Epithelial cell of proximal tubule (primary cell): ENCODE results near the gene FAM177A1. TPM values are rescaled to one million over a fixed set of nuclear protein-coding genes. Genes with fewer than 3 reads are reported as not detected.

Experiments
- DNase-seq: peaks from one replicate; pipeline ENCODE4 v3.0.0-alpha.2; 2011; ENCODE audit warnings: low read depth
- H3K4me3 ChIP-seq: 2 replicates; pipeline ENCODE4 v1.5.1; 2011; ENCODE audit warnings: low read depth, mild to moderate bottlenecking, low read length
- CTCF ChIP-seq: conservative IDR thresholded peaks from 2 replicates; pipeline ENCODE4 v1.5.1; 2012; ENCODE audit warnings: low read depth, mild to moderate bottlenecking, low read length
- total RNA-seq: library from RNA; depleted of rRNA; stranded (reverse); fragments of >200 nt; gene quantifications from 2 replicates; pipeline ENCODE4 v1.2.3, GENCODE V29; 2015

The FAM177A1 gene
- total RNA-seq, 1 donor from 2014 or later, result 35.9 TPM

DNA sequence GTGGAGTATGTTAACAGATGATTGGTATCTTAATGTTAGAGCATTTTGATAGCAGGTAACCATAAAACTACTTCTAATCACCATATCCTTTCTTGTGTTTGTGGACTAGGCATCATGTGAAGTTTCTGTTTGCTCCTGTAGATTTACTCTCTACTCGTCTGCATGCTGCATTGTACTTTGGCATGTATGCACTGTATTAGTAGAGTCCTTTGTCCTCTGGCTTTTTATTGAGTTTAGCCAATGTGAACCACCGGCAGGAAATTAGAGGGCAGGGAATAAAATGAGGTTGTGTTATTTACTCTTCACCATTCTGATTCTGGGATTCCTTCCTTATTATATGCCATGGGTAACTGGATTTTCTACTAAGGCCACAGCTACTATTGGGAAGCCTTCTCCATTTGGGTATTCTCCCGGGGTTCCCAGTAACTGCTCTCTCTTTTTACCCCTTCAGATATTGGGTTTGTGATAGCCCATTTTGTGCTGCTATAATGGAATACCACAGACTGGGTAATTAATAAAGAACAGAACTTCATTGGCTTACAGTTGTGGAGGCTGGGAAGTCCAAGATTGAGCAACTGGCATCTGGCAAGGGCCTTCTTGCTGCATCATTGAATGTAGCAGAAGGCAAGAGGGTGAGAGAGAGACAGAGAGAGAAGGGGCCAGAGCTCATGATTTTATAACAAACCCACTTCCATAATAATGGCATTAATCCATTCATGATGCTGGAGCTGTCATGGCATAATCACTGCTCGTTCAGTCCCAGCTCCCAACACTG lies 22.4 kb downstream of the FAM177A1 start:
- no peak for DNase-seq
- TF ChIP-seq CTCF, result no peak
- no peak overlapping the region for H3K4me3 ChIP-seq

- DNase-seq, result no peak
- no peak overlapping the region for H3K4me3 ChIP-seq
- no peak for TF ChIP-seq CTCF
Measured at GRCh38 chr14:35072226-35072625, 26.2 kb downstream of the FAM177A1 start.

- DNase-seq, result no peak
- H3K4me3 ChIP-seq, result no peak overlapping the region
- TF ChIP-seq CTCF, result no peak
Measured at GRCh38 chr14:35073486-35073885, 27.4 kb downstream of the FAM177A1 start.

- H3K4me3 ChIP-seq, result no peak overlapping the region
- TF ChIP-seq CTCF, result no peak
- DNase-seq, result no peak
Measured at GRCh38 chr14:35078082-35078481, 32.0 kb downstream of the FAM177A1 start.

- H3K4me3 ChIP-seq, result no peak overlapping the region
- DNase-seq, result no peak
- no peak for TF ChIP-seq CTCF
Measured at GRCh38 chr14:35079742-35080141, 33.7 kb downstream of the FAM177A1 start.

DNA sequence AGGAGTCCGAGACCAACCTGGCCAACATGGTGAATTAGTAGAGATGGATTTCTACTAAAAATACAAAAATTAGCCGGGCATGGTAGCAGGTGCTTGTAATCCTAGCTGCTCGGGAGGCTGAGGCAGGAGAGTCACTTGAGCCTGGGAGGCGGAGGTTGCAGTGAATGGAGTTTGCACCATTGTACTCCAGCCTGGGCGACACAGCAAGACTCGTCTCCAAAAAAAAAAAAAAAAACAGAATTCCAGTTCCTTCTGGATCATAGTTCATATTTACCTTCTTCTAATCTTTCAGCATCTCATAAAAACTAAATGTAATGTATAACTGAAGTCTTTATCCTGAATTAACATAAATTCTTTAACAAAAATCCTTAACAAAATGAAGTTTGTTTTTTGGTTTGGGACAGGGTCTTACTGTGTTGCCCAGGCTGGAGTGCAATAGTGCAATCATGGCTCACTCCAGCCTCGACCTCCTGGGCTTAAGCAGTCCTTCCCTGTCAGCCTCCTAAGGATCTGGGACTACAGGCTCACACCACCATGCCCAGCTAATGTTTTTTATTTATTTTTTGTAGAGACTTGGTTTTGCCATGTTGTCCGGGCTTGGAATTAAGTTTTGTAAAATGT lies 37.6 kb downstream of the FAM177A1 start:
- no peak for TF ChIP-seq CTCF
- DNase-seq, result no peak
- no peak overlapping the region for H3K4me3 ChIP-seq

GRCh38 chr14:35085441-35085840 lies 39.4 kb downstream of the FAM177A1 start:
- DNase-seq, result no peak
- TF ChIP-seq CTCF, result no peak
- H3K4me3 ChIP-seq, result no peak overlapping the region
